K562 (cell line): Measurements from ENCODE around the gene MRPL2.

Experiments used
- CAMTA2 ChIP-seq: fragments of 250-450 bp; sonication (Bioruptor Pico); conservative IDR thresholded peaks from 2 replicates; pipeline ENCODE4 v1.5.1; 2022
- CREM ChIP-seq: IDR thresholded peaks from 2 replicates; pipeline ENCODE4 v1.6.1; 2014; ENCODE audit warnings: antibody characterized with exemption, low read depth
- EP300 ChIP-seq: IDR thresholded peaks from 2 replicates; pipeline ENCODE4 v1.6.1; 2012; ENCODE audit warnings: low read length, improper control_type of control experiment
- EZH2 ChIP-seq: IDR thresholded peaks from 2 replicates; pipeline ENCODE4 v1.6.1; 2012; ENCODE audit warnings: low read depth, mild to moderate bottlenecking, inconsistent platforms, low read length, borderline replicate concordance
- HMG20A ChIP-seq: fragments of 450-650 bp; formaldehyde crosslinking; conservative IDR thresholded peaks from 2 replicates; pipeline ENCODE4 v1.4.0; 2020; ENCODE audit warnings: mild to moderate bottlenecking, mixed read lengths
- SRSF9 ChIP-seq: fragments of 200-400 bp; formaldehyde crosslinking; IDR thresholded peaks from 2 replicates; pipeline ENCODE4 v1.6.1; 2017; ENCODE audit warnings: low read depth, low read length, borderline replicate concordance
- ZBTB1 ChIP-seq: sonication (generic); formaldehyde crosslinking; IDR thresholded peaks from 2 replicates; pipeline ENCODE4 v1.8.1; 2023; ENCODE audit warnings: missing genetic modification reagents, low read depth, mild to moderate bottlenecking, borderline replicate concordance
- ZNF165 ChIP-seq: fragments of 250-450 bp; sonication (Bioruptor Pico); IDR thresholded peaks from 2 replicates; pipeline ENCODE4 v1.4.0; 2020; ENCODE audit warnings: borderline replicate concordance
- ZNF589 ChIP-seq: fragments of 200-800 bp; sonication (Bioruptor generic); IDR thresholded peaks from 2 replicates; pipeline ENCODE4 v1.6.1; 2016; ENCODE audit warnings: low read depth, missing genetic modification characterization, missing compliant biosample characterization
- ZNF766 ChIP-seq: fragments of 200-800 bp; sonication (Bioruptor generic); conservative IDR thresholded peaks from 2 replicates; pipeline ENCODE4 v1.6.1; 2016; ENCODE audit warnings: missing genetic modification characterization, missing compliant biosample characterization
- ZNF785 ChIP-seq: fragments of 250-450 bp; sonication (Bioruptor Pico); IDR thresholded peaks from 2 replicates; pipeline ENCODE4 v1.4.0; 2020; ENCODE audit warnings: mild to moderate bottlenecking
- ZSCAN29 ChIP-seq: fragments of 450-650 bp; IDR thresholded peaks from 2 replicates; pipeline ENCODE4 v1.6.1; 2017
- TF ChIP-seq, protein P1 (sequence below): fragments of 450-650 bp; IDR thresholded peaks from 2 replicates; pipeline ENCODE4 v1.7.1; 2018; ENCODE audit warnings: mild to moderate bottlenecking, low read depth; ENCODE audit not compliant: partially characterized antibody

DNA sequence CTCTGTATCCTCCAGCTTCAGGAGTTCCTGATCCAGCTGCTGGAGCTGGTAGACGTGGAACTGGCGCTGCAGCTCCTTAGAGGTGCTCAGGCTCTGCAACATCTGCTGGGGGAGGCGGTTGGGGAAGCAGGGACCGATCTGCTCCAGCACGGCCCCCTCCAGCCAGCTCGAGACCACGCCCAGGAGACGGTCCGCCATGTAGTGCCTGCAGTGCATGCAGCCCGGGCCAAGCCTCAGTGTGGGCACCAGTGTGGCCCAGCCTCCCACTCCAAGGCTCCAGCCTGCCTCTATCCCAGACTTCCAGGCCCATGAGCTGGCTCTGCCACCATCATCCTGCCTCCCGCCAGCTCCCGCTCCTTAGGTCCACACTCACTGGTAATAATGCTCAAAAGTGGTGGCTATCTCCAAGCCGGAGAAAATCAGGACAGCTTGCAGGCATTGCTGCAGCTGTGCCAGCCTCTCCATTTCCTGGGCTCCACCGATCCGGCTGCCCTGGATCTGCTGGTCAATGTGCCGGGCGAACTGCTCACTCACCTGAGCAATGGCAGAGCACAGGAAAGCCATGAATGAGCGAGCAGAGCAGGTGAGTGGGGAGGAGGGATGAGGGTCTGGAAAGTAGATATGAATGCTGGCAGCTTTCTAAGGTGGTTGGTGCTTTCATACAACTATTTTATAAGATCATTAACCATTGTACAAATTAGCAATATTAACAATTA lies 18.5 kb downstream of the MRPL2 start:
- TF ChIP-seq SRSF9 (no peak), CAMTA2 (no peak), ZNF165 (CRISPR knock-in tag) (no peak), ZSCAN29 (no peak), ZNF589 (CRISPR knock-in tag) (no peak), ZNF766 (CRISPR knock-in tag) (no peak), EZH2 (no peak), ZNF785 (CRISPR knock-in tag) (no peak), EP300 (no peak), ZBTB1 (no peak), HMG20A (CRISPR knock-in tag) (no peak), CREM (no peak)
- TF ChIP-seq, protein P1, sequence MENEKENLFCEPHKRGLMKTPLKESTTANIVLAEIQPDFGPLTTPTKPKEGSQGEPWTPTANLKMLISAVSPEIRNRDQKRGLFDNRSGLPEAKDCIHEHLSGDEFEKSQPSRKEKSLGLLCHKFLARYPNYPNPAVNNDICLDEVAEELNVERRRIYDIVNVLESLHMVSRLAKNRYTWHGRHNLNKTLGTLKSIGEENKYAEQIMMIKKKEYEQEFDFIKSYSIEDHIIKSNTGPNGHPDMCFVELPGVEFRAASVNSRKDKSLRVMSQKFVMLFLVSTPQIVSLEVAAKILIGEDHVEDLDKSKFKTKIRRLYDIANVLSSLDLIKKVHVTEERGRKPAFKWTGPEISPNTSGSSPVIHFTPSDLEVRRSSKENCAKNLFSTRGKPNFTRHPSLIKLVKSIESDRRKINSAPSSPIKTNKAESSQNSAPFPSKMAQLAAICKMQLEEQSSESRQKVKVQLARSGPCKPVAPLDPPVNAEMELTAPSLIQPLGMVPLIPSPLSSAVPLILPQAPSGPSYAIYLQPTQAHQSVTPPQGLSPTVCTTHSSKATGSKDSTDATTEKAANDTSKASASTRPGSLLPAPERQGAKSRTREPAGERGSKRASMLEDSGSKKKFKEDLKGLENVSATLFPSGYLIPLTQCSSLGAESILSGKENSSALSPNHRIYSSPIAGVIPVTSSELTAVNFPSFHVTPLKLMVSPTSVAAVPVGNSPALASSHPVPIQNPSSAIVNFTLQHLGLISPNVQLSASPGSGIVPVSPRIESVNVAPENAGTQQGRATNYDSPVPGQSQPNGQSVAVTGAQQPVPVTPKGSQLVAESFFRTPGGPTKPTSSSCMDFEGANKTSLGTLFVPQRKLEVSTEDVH = no peak
